NT2/D1 (cell line): ENCODE measurements around the gene SCAI.

Source experiments
- SUZ12 ChIP-seq: IDR thresholded peaks from 2 replicates; pipeline ENCODE4 v1.6.1; 2011; ENCODE audit not compliant: insufficient read length, insufficient read depth; ENCODE audit errors: extremely low read depth
- YY1 ChIP-seq: IDR thresholded peaks from 2 replicates; pipeline ENCODE4 v1.6.1; 2011; ENCODE audit not compliant: insufficient read length, insufficient read depth

- TF ChIP-seq YY1: no peak
- no peak for TF ChIP-seq SUZ12
These were observed 26.6 kb upstream of the SCAI start for GRCh38 chr9:125169895-125170294.
